ENCODE measurements around the gene FYB1.

The FYB1 gene

GRCh38 chr5:39100851-39101396 is 118.4 kb downstream of the FYB1 start:
- DNase-seq (ENCODE audit: low read depth), result no peak

GRCh38 chr5:39100301-39100850 is 119.0 kb downstream of the FYB1 start:
- DNase-seq (ENCODE audit: low read depth), result no peak
- no peak for TF ChIP-seq CTCF (conservative IDR thresholded peaks at IDR 0.05; ENCODE audit: low read depth, low read length)
- no peak overlapping the region for H3K4me3 ChIP-seq (ENCODE audit: low read length)

More at GRCh38 chr5:39100851-39101396, 118.4 kb downstream of the FYB1 start:
- no peak overlapping the region for H3K4me3 ChIP-seq (ENCODE audit: low read length)
- no peak for TF ChIP-seq CTCF (conservative IDR thresholded peaks at IDR 0.05; ENCODE audit: low read depth, low read length)

- TF ChIP-seq CTCF (conservative IDR thresholded peaks at IDR 0.05; ENCODE audit: low read depth, low read length), result no peak
- no peak for DNase-seq (ENCODE audit: low read depth)
- no peak overlapping the region for H3K4me3 ChIP-seq (ENCODE audit: low read length)
Measured at GRCh38 chr5:39099831-39100230, 119.5 kb downstream of the FYB1 start.

GRCh38 chr5:39093352-39093751 is 126.0 kb downstream of the FYB1 start:
- H3K4me3 ChIP-seq (ENCODE audit: low read length), result no peak overlapping the region
- TF ChIP-seq CTCF (conservative IDR thresholded peaks at IDR 0.05; ENCODE audit: low read depth, low read length), result no peak
- peak; percentile 83 for DNase-seq (ENCODE audit: low read depth)

GRCh38 chr5:39092581-39093351 is 126.6 kb downstream of the FYB1 start:
- DNase-seq (ENCODE audit: low read depth), result no peak
- no peak for TF ChIP-seq CTCF (conservative IDR thresholded peaks at IDR 0.05; ENCODE audit: low read depth, low read length)
- H3K4me3 ChIP-seq (ENCODE audit: low read length), result no peak overlapping the region

GRCh38 chr5:39091940-39092580 is 127.3 kb downstream of the FYB1 start:
- no peak for TF ChIP-seq CTCF (conservative IDR thresholded peaks at IDR 0.05; ENCODE audit: low read depth, low read length)

More at GRCh38 chr5:39091940-39092580, 127.3 kb downstream of the FYB1 start:
- DNase-seq (ENCODE audit: low read depth), result no peak
- H3K4me3 ChIP-seq (ENCODE audit: low read length), result no peak overlapping the region

Measured in retinal pigment epithelial cell (primary cell).